GM12878 (cell line): ENCODE results near the gene RALGAPA2. TPM values are rescaled to one million over a fixed set of nuclear protein-coding genes. Genes with fewer than 3 reads are reported as not detected.

Experiments used
- ATAC-seq: fragments of 200-7000 bp; cut with Tn5 transposase; 3 replicates; pipeline ENCODE4 v1.9.1; 2020; ENCODE audit warnings: mild to moderate bottlenecking, moderate library complexity
- BruUV-seq: library from RNA; stranded (reverse); fragments of 400-500 nt; replicated peaks from 2 replicates; lab custom pipeline; 2021; lab: Mats Ljungman, UMichigan
- CTCF ChIA-PET: fragments of 300-600 bp; sonication (Branson Sonifier 250); formaldehyde crosslinking; extraction: SDS; loops from one replicate; lab custom pipeline; 2021; ENCODE audit warnings: inconsistent platforms; lab: Yijun Ruan, JAX
- POLR2A ChIA-PET: fragments of 350-600 bp; formaldehyde crosslinking; extraction: SDS; loops from one replicate; lab custom pipeline; 2021; ENCODE audit warnings: inconsistent platforms; lab: Charles Lee
- RAD21 ChIA-PET: fragments of 300-600 bp; sonication (Branson Sonifier 250); formaldehyde crosslinking; loops from one replicate; lab custom pipeline; 2023; ENCODE audit warnings: antibody characterized with exemption; ENCODE audit not compliant: unreplicated experiment; lab: Charles Lee
- SMC1A ChIA-PET: fragments of 300-600 bp; sonication (Branson Sonifier 250); formaldehyde crosslinking; loops from one replicate; lab custom pipeline; 2023; ENCODE audit not compliant: unreplicated experiment, uncharacterized antibody; lab: Charles Lee
- DNase-seq: peaks from one replicate; pipeline ENCODE4 v3.0.0-alpha.2; 2011; ENCODE audit warnings: low read depth, low spot score
- FAIRE-seq: peaks from 3 replicates; lab custom pipeline; 2011; peaks lifted over from hg19 to GRCh38; lab: Jason Lieb, UNC
- H2AFZ ChIP-seq: 2 replicates; pipeline ENCODE4 v1.6.0; 2011; ENCODE audit warnings: low read depth, low read length, control low read depth; ENCODE audit not compliant: control insufficient read depth
- H3K27ac ChIP-seq: 2 replicates; pipeline ENCODE4 v1.5.1; 2011; ENCODE audit warnings: control low read depth; ENCODE audit not compliant: control insufficient read depth, insufficient read depth
- H3K27me3 ChIP-seq, 2 experiments: replicated peaks in 1 of 2; 2 replicates each; pipeline versions ENCODE4 v1.6.0 to v1.6.1; 2011; ENCODE audit warnings: low read length in 1 of 2; ENCODE audit not compliant: control insufficient read depth in 2 of 2, insufficient read depth in 2 of 2
- H3K36me3 ChIP-seq, 2 experiments: 2 replicates each; pipeline ENCODE4 v1.5.1; 2011; ENCODE audit warnings: low read length in 1 of 2; ENCODE audit not compliant: control insufficient read depth in 2 of 2, insufficient read depth in 2 of 2
- H3K4me1 ChIP-seq: 2 replicates; pipeline ENCODE4 v1.6.1; 2011; ENCODE audit warnings: mild to moderate bottlenecking, low read length, moderate library complexity, mixed read lengths; ENCODE audit not compliant: control insufficient read depth, insufficient read depth
- H3K4me2 ChIP-seq: 2 replicates; pipeline ENCODE4 v1.6.0; 2011; ENCODE audit warnings: control low read depth; ENCODE audit not compliant: control insufficient read depth, insufficient read depth
- H3K4me3 ChIP-seq: fragments of 200-600 bp; sonication (generic); 2 replicates; pipeline ENCODE4 v1.5.1; 2016
- H3K79me2 ChIP-seq: 2 replicates; pipeline ENCODE4 v1.6.0; 2011; ENCODE audit warnings: low read length; ENCODE audit not compliant: control insufficient read depth, insufficient read depth
- H3K9ac ChIP-seq: 2 replicates; pipeline ENCODE4 v1.8.0; 2011; ENCODE audit warnings: low read length, control low read depth, mixed read lengths; ENCODE audit not compliant: control insufficient read depth, insufficient read depth
- H3K9me3 ChIP-seq: replicated peaks from 3 replicates; pipeline ENCODE4 v1.5.1; 2011; ENCODE audit warnings: mild to moderate bottlenecking, low read length; ENCODE audit not compliant: control insufficient read depth, insufficient read depth
- H4K20me1 ChIP-seq: 2 replicates; pipeline ENCODE4 v1.6.0; 2011; ENCODE audit not compliant: control insufficient read depth, insufficient read depth
- BCL11A ChIP-seq: IDR thresholded peaks from 2 replicates; pipeline ENCODE4 v1.6.1; 2011; ENCODE audit warnings: low read depth, low read length
- EZH2 ChIP-seq: IDR thresholded peaks from 2 replicates; pipeline ENCODE4 v1.6.1; 2012; ENCODE audit warnings: low read depth, mild to moderate bottlenecking, control low read depth, inconsistent platforms, low read length, borderline replicate concordance; ENCODE audit not compliant: control insufficient read depth
- GATAD2B ChIP-seq: fragments of 450-650 bp; conservative IDR thresholded peaks from 2 replicates; pipeline ENCODE4 v1.6.1; 2017; ENCODE audit warnings: low read depth, mild to moderate bottlenecking, moderate library complexity
- IKZF2 ChIP-seq, 2 experiments: fragments of 450-650 bp; IDR thresholded peaks; 2 replicates each; pipeline ENCODE4 v1.6.1; 2017; ENCODE audit warnings: mild to moderate bottlenecking in 2 of 2, moderate library complexity in 2 of 2
- JUNB ChIP-seq: IDR thresholded peaks from 2 replicates; pipeline ENCODE4 v1.6.1; 2016; ENCODE audit warnings: antibody characterized with exemption, mild to moderate bottlenecking
- JUND ChIP-seq: IDR thresholded peaks from 2 replicates; pipeline ENCODE4 v1.6.1; 2012; ENCODE audit warnings: low read depth, mild to moderate bottlenecking, low read length, improper control_type of control experiment, moderate library complexity
- KLF5 ChIP-seq: fragments of 450-650 bp; IDR thresholded peaks from 2 replicates; pipeline ENCODE4 v1.6.1; 2014; ENCODE audit warnings: mild to moderate bottlenecking; ENCODE audit not compliant: partially characterized antibody
- NFYA ChIP-seq: IDR thresholded peaks from 2 replicates; pipeline ENCODE4 v1.6.1; 2011; ENCODE audit warnings: low read depth, mild to moderate bottlenecking, low read length, improper control_type of control experiment, borderline replicate concordance
- NR2C1 ChIP-seq: fragments of 450-650 bp; IDR thresholded peaks from 2 replicates; pipeline ENCODE4 v1.6.1; 2017; ENCODE audit warnings: antibody characterized with exemption, mild to moderate bottlenecking, moderate library complexity
- POLR2A ChIP-seq: IDR thresholded peaks from 2 replicates; pipeline ENCODE4 v1.6.1; 2011; ENCODE audit warnings: low read depth, mild to moderate bottlenecking, low read length
- POU2F2 ChIP-seq: IDR thresholded peaks from 3 replicates; pipeline ENCODE4 v1.6.1; 2011; ENCODE audit warnings: low read depth, mild to moderate bottlenecking, low read length, borderline replicate concordance
- SP1 ChIP-seq: IDR thresholded peaks from one replicate; pipeline ENCODE4 v1.6.1; 2011; ENCODE audit warnings: low read depth, low read length
- YY1 ChIP-seq: IDR thresholded peaks from 2 replicates; pipeline ENCODE4 v1.6.1; 2011; ENCODE audit warnings: low read depth, mild to moderate bottlenecking, low read length
- ZNF217 ChIP-seq: fragments of 450-650 bp; IDR thresholded peaks from 2 replicates; pipeline ENCODE4 v1.6.1; 2017; ENCODE audit warnings: antibody characterized with exemption, mild to moderate bottlenecking
- ZNF384 ChIP-seq: IDR thresholded peaks from 2 replicates; pipeline ENCODE4 v1.6.1; 2012; ENCODE audit warnings: low read depth, mild to moderate bottlenecking, low read length, improper control_type of control experiment, borderline replicate concordance
- WGBS: methylation state at CpG from one replicate; pipeline ENCODE4 v1.1.6; 2016; ENCODE audit warnings: low lambda C conversion rate; ENCODE audit not compliant: insufficient replicate concordance, insufficient coverage; ENCODE audit errors: missing lambda C conversion rate; 5-methylcytosine and 5-hydroxymethylcytosine counted together
- in situ Hi-C: fragments of 300-500 bp; cut with MboI; formaldehyde crosslinking; loops from 9 replicates; pipeline ENCODE4 v1.14.3; 2018; ENCODE audit warnings: mixed read lengths
- intact Hi-C: fragments of 100-400 bp; cut with micrococcal nuclease; formaldehyde crosslinking; loops from one replicate; pipeline ENCODE4 v1.14.2; 2022; ENCODE audit not compliant: unreplicated experiment
- polyA plus RNA-seq, 11 experiments: library from polyadenylated mRNA; depleted of rRNA in 4 of 11; unstranded in 6 of 11; stranded (reverse) in 5 of 11; fragments of >200 nt; fragmentation: Nextera tagmentation in 4 of 11; fragmentation: Illumina TruSeq in 1 of 11; extraction: Ambion mirVana in 4 of 11; extraction: Trizol in 1 of 11; gene quantifications; 1 replicate in 1 of 11; 2 replicates in 10 of 11; pipeline versions ENCODE4 v1.2.1 to v1.2.3, GENCODE V29; 2011 to 2016; ENCODE audit warnings: inconsistent platforms in 2 of 11, missing spikeins in 2 of 11, low read depth in 1 of 11
- total RNA-seq, 4 experiments: library from RNA; depleted of rRNA in 3 of 4; stranded (reverse); fragments of >200 nt in 3 of 4; fragmentation: Illumina TruSeq in 1 of 4; extraction: Trizol in 1 of 4; gene quantifications; 2 replicates each; pipeline versions ENCODE4 v1.2.1 to v1.2.3, GENCODE V29; 2013 to 2021
- TF ChIP-seq, protein P1 (sequence below): fragments of 450-650 bp; IDR thresholded peaks from 2 replicates; pipeline ENCODE4 v1.6.1; 2017; ENCODE audit warnings: mild to moderate bottlenecking, moderate library complexity
- TF ChIP-seq, protein P2 (sequence below), 3 experiments: IDR thresholded peaks in 2 of 3; conservative IDR thresholded peaks in 1 of 3; 2 replicates each; pipeline ENCODE4 v1.5.1; 2011; ENCODE audit warnings: low read depth in 3 of 3, low read length in 3 of 3, mild to moderate bottlenecking in 3 of 3, control low read depth in 2 of 3, moderate library complexity in 2 of 3, inconsistent platforms in 1 of 3, mixed read lengths in 1 of 3; ENCODE audit not compliant: control insufficient read depth in 2 of 3, insufficient read depth in 1 of 3; ENCODE audit errors: extremely low read depth in 1 of 3

The RALGAPA2 gene
- total and polyA plus RNA-seq, 10 of the 15 experiments (the other 5 are each of a cell fraction or from before 2014, with no cell fraction given), result 2.9 to 29.4 (median 19.6) TPM

DNA sequence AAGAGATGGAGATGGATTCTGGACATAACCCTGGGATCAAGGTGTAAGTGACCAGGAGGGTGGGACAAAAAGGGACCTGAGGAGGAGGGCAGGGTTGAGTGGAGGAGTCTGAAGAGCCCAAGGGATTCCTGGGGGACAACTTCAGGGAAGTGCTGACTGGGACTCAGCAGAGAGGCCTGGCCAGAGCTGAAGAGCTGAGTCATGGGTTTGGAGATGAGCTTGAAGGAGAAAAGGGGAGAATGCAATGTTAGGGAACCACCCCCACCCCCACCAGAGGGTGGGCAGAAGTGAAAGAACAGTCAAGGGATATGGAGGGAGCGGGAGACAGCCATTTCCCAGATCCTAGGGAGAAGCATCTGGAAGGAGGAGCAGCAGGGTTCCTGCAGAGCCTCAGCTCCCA is 289.3 kb downstream of the RALGAPA2 start:
- ChIA-PET SMC1A (interaction anchor here (0.8 kb wide), 1 partner anchor 26 kb away, joined by 4 read pairs; no protein-coding TSS in a partner anchor), CTCF (no interaction called here), POLR2A (no interaction called here), RAD21 (interaction anchor here (0.8 kb wide), 1 partner anchor 11 kb away, joined by 3 read pairs; no protein-coding TSS in a partner anchor)
- no TSS peak for BruUV-seq
- H3K4me2 ChIP-seq, result no peak overlapping the region
- H3K36me3 ChIP-seq, result peaks cover 0 to 3% of the 10 kb centered on the region in 2 experiments; a peak in 2 of 4 replicates
- ATAC-seq (no peak), FAIRE-seq (no peak), DNase-seq (no peak)
- no peaks in the 10 kb centered on the region for H4K20me1 ChIP-seq
- H3K9ac ChIP-seq, result no peak overlapping the region
- peaks cover 4% of the 10 kb centered on the region; the same call in 1 of the 2 replicates for H3K4me1 ChIP-seq
- H3K4me3 ChIP-seq, result no peak overlapping the region
- H2AFZ ChIP-seq, result no peak overlapping the region
- TF ChIP-seq YY1, result no peak
- no peak for TF ChIP-seq NFYA
- TF ChIP-seq BCL11A, result no peak
- no peak for TF ChIP-seq SP1
- no peak for TF ChIP-seq ZNF217
- no peak for TF ChIP-seq GATAD2B
- no peak for TF ChIP-seq POU2F2
- no peak for TF ChIP-seq ZNF384
- TF ChIP-seq POLR2A, result no peak
- TF ChIP-seq EZH2, result no peak
- TF ChIP-seq, protein P1, sequence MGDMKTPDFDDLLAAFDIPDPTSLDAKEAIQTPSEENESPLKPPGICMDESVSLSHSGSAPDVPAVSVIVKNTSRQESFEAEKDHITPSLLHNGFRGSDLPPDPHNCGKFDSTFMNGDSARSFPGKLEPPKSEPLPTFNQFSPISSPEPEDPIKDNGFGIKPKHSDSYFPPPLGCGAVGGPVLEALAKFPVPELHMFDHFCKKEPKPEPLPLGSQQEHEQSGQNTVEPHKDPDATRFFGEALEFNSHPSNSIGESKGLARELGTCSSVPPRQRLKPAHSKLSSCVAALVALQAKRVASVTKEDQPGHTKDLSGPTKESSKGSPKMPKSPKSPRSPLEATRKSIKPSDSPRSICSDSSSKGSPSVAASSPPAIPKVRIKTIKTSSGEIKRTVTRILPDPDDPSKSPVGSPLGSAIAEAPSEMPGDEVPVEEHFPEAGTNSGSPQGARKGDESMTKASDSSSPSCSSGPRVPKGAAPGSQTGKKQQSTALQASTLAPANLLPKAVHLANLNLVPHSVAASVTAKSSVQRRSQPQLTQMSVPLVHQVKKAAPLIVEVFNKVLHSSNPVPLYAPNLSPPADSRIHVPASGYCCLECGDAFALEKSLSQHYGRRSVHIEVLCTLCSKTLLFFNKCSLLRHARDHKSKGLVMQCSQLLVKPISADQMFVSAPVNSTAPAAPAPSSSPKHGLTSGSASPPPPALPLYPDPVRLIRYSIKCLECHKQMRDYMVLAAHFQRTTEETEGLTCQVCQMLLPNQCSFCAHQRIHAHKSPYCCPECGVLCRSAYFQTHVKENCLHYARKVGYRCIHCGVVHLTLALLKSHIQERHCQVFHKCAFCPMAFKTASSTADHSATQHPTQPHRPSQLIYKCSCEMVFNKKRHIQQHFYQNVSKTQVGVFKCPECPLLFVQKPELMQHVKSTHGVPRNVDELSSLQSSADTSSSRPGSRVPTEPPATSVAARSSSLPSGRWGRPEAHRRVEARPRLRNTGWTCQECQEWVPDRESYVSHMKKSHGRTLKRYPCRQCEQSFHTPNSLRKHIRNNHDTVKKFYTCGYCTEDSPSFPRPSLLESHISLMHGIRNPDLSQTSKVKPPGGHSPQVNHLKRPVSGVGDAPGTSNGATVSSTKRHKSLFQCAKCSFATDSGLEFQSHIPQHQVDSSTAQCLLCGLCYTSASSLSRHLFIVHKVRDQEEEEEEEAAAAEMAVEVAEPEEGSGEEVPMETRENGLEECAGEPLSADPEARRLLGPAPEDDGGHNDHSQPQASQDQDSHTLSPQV, result no peak
- TF ChIP-seq IKZF2 (IDR thresholded peaks at IDR 0.05), result no peak
- TF ChIP-seq JUND, result no peak
- no peak for TF ChIP-seq KLF5
- no peak for TF ChIP-seq JUNB
- no peak for TF ChIP-seq NR2C1
- TF ChIP-seq, protein P2, sequence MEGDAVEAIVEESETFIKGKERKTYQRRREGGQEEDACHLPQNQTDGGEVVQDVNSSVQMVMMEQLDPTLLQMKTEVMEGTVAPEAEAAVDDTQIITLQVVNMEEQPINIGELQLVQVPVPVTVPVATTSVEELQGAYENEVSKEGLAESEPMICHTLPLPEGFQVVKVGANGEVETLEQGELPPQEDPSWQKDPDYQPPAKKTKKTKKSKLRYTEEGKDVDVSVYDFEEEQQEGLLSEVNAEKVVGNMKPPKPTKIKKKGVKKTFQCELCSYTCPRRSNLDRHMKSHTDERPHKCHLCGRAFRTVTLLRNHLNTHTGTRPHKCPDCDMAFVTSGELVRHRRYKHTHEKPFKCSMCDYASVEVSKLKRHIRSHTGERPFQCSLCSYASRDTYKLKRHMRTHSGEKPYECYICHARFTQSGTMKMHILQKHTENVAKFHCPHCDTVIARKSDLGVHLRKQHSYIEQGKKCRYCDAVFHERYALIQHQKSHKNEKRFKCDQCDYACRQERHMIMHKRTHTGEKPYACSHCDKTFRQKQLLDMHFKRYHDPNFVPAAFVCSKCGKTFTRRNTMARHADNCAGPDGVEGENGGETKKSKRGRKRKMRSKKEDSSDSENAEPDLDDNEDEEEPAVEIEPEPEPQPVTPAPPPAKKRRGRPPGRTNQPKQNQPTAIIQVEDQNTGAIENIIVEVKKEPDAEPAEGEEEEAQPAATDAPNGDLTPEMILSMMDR (IDR thresholded peaks at IDR 0.05 in 2 of 3, conservative IDR thresholded peaks at IDR 0.05 in 1 of 3; ENCODE audit: control insufficient read depth in 2 of 3, extremely low read depth in 1 of 3, insufficient read depth in 1 of 3, low read depth in 3 of 3, low read length in 3 of 3), result no peak
- no peaks in the 10 kb centered on the region for H3K27me3 ChIP-seq
- no peak overlapping the region for H3K27ac ChIP-seq
- intact Hi-C loops, result no loop called here
- H3K9me3 ChIP-seq, result no peaks in the 10 kb centered on the region
- WGBS, result 80% methylated on average over 1 of the region's 1 CpG
- no peaks in the 10 kb centered on the region for H3K79me2 ChIP-seq
- in situ Hi-C loops, result no loop called here
